Suprapubic skin (tissue), 4 donors: ENCODE measurements around the gene COL6A1. TPM values are rescaled to one million over a fixed set of nuclear protein-coding genes. Genes with fewer than 3 reads are reported as not detected.

Experiments used
- DNase-seq, 2 donors: peaks; one replicate each; pipeline ENCODE4 v3.0.0-alpha.2; 2019; ENCODE audit warnings: low spot score in 2 of 2
- H3K27ac ChIP-seq: fragments of 200-600 bp; sonication (generic); one replicate; pipeline ENCODE4 v1.5.1; 2019
- H3K27me3 ChIP-seq: fragments of 200-600 bp; sonication (generic); one replicate; pipeline ENCODE4 v1.5.1; 2019
- H3K36me3 ChIP-seq: fragments of 200-600 bp; sonication (generic); one replicate; pipeline ENCODE4 v1.5.1; 2019
- H3K4me1 ChIP-seq: fragments of 200-600 bp; sonication (generic); one replicate; pipeline ENCODE4 v1.5.1; 2019
- H3K4me3 ChIP-seq: fragments of 200-600 bp; sonication (generic); one replicate; pipeline ENCODE4 v1.5.1; 2019; ENCODE audit warnings: mild to moderate bottlenecking
- H3K9me3 ChIP-seq: fragments of 200-600 bp; sonication (generic); one replicate; pipeline ENCODE4 v1.5.1; 2019
- EP300 ChIP-seq: sonication (generic); formaldehyde crosslinking; IDR thresholded peaks from one replicate; pipeline ENCODE4 v1.6.1; 2017; ENCODE audit warnings: antibody characterized with exemption
- POLR2A ChIP-seq, 2 donors: fragments of 450-650 bp; IDR thresholded peaks; one replicate each; pipeline ENCODE4 v1.6.1; 2017; ENCODE audit warnings: antibody characterized with exemption in 2 of 2, mild to moderate bottlenecking in 2 of 2, moderate library complexity in 2 of 2
- POLR2AphosphoS5 ChIP-seq, 3 donors: sonication (generic); formaldehyde crosslinking; IDR thresholded peaks; one replicate each; pipeline ENCODE4 v1.6.1; 2017; ENCODE audit warnings: antibody characterized with exemption in 3 of 3
- WGBS: methylation state at CpG from one replicate; pipeline ENCODE4 v1.1.5; 2018; 5-methylcytosine and 5-hydroxymethylcytosine counted together
- total RNA-seq, 4 donors: library from RNA; depleted of rRNA; stranded (reverse); fragments of >200 nt; gene quantifications; one replicate each; pipeline ENCODE4 v1.1.0, GENCODE V29; 2016
- TF ChIP-seq, protein P1 (sequence below), 2 donors: fragments of 200-600 bp in 1 of 2; fragments of 450-650 bp in 1 of 2; sonication (generic) in 1 of 2; IDR thresholded peaks; one replicate each; pipeline ENCODE4 v1.5.1; 2016 to 2019; ENCODE audit warnings: antibody characterized with exemption in 2 of 2, mild to moderate bottlenecking in 1 of 2, moderate library complexity in 1 of 2

COL6A1 gene
- total RNA-seq, 4 donors from 2014 or later, result 105 to 123 (median 109) TPM

DNA sequence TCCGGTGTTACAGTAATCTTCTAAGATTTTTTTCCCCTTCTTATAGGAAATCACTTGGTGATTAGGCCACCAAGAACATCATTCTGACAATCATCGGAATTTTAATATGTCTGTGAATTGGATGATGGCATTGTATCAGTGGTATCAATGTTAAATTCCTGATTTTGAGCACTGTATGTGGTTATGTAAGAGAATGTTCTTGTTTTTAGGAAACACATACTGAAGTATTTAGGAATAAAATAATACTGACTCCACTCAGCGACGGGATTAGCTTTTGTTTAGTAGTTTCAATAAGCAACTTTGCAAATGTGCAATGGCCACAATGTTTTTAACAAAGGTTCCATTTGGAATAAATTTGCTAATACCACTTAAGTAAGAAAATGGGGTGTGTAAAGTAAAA, 30.6 kb downstream of the COL6A1 start:
- WGBS, result 72% methylated on average over 4 of the region's 4 CpGs
- H3K36me3 ChIP-seq, result no peaks in the 10 kb centered on the region
- no peaks in the 10 kb centered on the region for H3K27me3 ChIP-seq
- H3K4me3 ChIP-seq, result no peak overlapping the region
- H3K4me1 ChIP-seq, result no peaks in the 10 kb centered on the region
- no peak for DNase-seq
- H3K9me3 ChIP-seq, result peaks cover 4% of the 10 kb centered on the region
- TF ChIP-seq EP300 (no peak), POLR2A (IDR thresholded peaks at IDR 0.05) (no peak), POLR2AphosphoS5 (IDR thresholded peaks at IDR 0.05) (no peak)
- TF ChIP-seq, protein P1, sequence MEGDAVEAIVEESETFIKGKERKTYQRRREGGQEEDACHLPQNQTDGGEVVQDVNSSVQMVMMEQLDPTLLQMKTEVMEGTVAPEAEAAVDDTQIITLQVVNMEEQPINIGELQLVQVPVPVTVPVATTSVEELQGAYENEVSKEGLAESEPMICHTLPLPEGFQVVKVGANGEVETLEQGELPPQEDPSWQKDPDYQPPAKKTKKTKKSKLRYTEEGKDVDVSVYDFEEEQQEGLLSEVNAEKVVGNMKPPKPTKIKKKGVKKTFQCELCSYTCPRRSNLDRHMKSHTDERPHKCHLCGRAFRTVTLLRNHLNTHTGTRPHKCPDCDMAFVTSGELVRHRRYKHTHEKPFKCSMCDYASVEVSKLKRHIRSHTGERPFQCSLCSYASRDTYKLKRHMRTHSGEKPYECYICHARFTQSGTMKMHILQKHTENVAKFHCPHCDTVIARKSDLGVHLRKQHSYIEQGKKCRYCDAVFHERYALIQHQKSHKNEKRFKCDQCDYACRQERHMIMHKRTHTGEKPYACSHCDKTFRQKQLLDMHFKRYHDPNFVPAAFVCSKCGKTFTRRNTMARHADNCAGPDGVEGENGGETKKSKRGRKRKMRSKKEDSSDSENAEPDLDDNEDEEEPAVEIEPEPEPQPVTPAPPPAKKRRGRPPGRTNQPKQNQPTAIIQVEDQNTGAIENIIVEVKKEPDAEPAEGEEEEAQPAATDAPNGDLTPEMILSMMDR (IDR thresholded peaks at IDR 0.05), result no peak
- H3K27ac ChIP-seq, result no peak overlapping the region

DNA sequence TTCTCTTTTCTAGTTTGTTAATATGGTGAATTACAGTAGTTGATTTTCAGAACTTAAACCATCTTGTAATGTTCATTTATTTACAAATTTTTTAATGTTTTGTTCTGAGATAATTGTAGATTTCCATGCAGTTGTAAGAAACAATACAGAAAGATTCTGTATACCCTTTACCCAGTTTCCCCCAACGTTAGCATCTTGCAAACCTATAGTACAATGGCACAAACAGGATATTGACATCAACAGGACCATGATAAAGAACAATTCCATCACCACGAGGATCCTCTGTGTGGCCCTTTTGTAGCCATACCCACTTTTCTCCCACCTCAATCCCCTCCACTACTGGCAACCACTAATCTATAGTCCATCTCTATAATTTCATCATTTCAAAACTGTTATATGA, 33.3 kb downstream of the COL6A1 start:
- H3K9me3 ChIP-seq, result no peaks in the 10 kb centered on the region
- no peak overlapping the region for H3K4me3 ChIP-seq
- no peaks in the 10 kb centered on the region for H3K4me1 ChIP-seq
- no peak for DNase-seq
- H3K36me3 ChIP-seq, result no peaks in the 10 kb centered on the region
- H3K27me3 ChIP-seq, result no peaks in the 10 kb centered on the region
- 54% methylated on average over 2 of the region's 2 CpGs for WGBS
- TF ChIP-seq POLR2AphosphoS5 (IDR thresholded peaks at IDR 0.05), result no peak
- H3K27ac ChIP-seq, result no peak overlapping the region

DNA sequence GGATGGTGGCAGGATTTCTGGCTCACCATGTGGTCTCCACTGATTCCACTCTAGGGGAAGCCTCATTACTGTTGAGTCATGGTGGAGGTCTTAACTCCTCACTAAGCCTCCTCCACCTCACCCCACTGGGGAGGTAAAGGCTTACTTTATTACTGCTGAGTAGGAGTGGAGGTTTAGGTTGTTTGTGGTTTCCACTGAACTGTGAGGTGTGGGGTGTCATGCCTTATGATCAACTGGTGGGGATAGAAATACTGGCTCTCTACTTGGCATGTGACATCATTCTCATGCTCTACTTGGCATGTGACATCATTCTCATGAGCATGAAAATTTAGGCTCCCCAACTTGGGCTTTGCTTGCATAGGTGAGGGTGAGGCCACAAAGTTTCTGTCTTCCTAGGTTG, 35.6 kb downstream of the COL6A1 start:
- Histone ChIP-seq H3K36me3 (no peaks in the 10 kb centered on the region), H3K27ac (no peak overlapping the region), H3K4me1 (no peaks in the 10 kb centered on the region), H3K27me3 (no peaks in the 10 kb centered on the region), H3K4me3 (no peak overlapping the region), H3K9me3 (no peaks in the 10 kb centered on the region)
- DNase-seq, result no peak
- TF ChIP-seq POLR2A (IDR thresholded peaks at IDR 0.05), result no peak

DNA sequence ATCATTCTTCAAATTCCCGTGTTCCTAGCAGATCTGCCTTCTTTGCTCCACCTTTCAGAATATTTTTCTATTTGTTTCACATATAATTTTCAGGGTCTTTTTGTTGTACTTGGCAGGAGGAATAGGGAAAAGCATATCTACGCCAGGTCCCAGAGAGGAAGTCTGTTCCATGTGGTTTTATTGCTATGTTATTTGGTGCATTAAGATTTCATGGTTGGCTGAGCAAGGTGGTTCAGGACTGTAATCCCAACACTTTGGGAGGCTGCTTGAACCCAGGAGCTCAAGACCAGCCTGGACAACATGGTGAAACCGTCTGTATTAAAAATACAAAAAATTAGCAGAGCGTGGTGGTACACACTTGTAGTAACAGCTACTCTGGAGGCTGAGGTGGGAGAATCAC, 36.1 kb downstream of the COL6A1 start:
- H3K9me3 ChIP-seq, result no peaks in the 10 kb centered on the region
- WGBS, result 92% methylated on average over 4 of the region's 4 CpGs
- H3K27ac ChIP-seq, result no peak overlapping the region
- no peaks in the 10 kb centered on the region for H3K36me3 ChIP-seq
- no peak overlapping the region for H3K4me3 ChIP-seq
- TF ChIP-seq, protein P1 (IDR thresholded peaks at IDR 0.05), result no peak
- no peak for TF ChIP-seq EP300
- TF ChIP-seq POLR2AphosphoS5 (IDR thresholded peaks at IDR 0.05), result no peak
- TF ChIP-seq POLR2A (IDR thresholded peaks at IDR 0.05), result no peak
- no peaks in the 10 kb centered on the region for H3K27me3 ChIP-seq
- no peak for DNase-seq
- no peaks in the 10 kb centered on the region for H3K4me1 ChIP-seq

DNA sequence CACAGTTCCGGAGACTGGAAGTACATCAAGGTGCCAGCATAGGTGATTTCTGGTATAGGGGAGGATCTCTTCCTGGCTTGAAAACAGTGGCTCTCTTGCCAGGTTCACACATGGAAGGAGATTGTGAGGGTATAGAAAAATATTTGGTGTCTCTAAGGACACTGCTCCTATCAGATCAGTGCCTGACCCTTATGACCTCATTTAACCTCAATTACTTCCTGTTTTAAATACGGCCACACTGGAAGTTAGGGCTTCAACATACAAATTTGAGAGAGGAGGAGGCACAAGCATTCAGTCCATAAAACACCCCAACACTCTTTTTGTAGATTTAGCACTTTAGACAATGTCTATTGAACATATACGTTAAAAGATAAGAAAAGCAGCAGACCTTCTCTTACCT, 37.0 kb downstream of the COL6A1 start:
- WGBS, result 74% methylated on average over 3 of the region's 3 CpGs
- H3K4me1 ChIP-seq, result no peaks in the 10 kb centered on the region
- no peak overlapping the region for H3K4me3 ChIP-seq
- no peaks in the 10 kb centered on the region for H3K27me3 ChIP-seq
- no peak for DNase-seq
- no peaks in the 10 kb centered on the region for H3K9me3 ChIP-seq
- TF ChIP-seq POLR2AphosphoS5 (IDR thresholded peaks at IDR 0.05), result no peak
- no peak for TF ChIP-seq EP300
- TF ChIP-seq, protein P1 (IDR thresholded peaks at IDR 0.05), result no peak
- no peak for TF ChIP-seq POLR2A (IDR thresholded peaks at IDR 0.05)
- no peaks in the 10 kb centered on the region for H3K36me3 ChIP-seq
- no peak overlapping the region for H3K27ac ChIP-seq

DNA sequence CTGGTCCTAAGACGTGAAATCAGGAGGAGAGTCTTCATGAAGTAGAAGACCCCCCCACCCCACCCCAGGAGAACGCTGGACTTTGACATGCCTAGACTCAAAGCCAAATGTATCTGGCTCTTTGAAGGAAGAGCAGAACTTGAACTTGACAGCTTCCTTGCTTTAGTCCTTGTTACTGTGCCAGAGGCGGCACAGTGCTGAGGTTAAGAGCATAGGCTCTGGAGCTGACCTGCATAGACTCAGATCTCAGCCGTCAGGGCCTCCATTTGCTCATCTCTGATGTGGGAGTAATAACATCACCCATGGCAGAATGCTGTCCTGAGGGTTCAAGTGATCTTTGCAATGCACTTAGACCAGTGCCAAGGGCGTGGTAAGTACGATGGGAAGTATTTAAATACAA, 39.0 kb downstream of the COL6A1 start:
- H3K27me3 ChIP-seq, result no peaks in the 10 kb centered on the region
- DNase-seq, result no peak
- no peak overlapping the region for H3K4me3 ChIP-seq
- TF ChIP-seq EP300 (no peak), POLR2A (IDR thresholded peaks at IDR 0.05) (no peak), POLR2AphosphoS5 (IDR thresholded peaks at IDR 0.05) (no peak)
- TF ChIP-seq, protein P1 (IDR thresholded peaks at IDR 0.05), result no peak
- no peaks in the 10 kb centered on the region for H3K4me1 ChIP-seq
- no peaks in the 10 kb centered on the region for H3K36me3 ChIP-seq
- no peak overlapping the region for H3K27ac ChIP-seq
- WGBS, result 88% methylated on average over 6 of the region's 6 CpGs
- H3K9me3 ChIP-seq, result no peaks in the 10 kb centered on the region
